Adrenal gland (tissue), 5 donors: ENCODE measurements around the gene XCR1.

ENCODE experiments used
- POLR2A ChIP-seq, 2 donors: fragments of 450-650 bp; IDR thresholded peaks; one replicate each; pipeline ENCODE4 v1.6.1; 2017; ENCODE audit warnings: antibody characterized with exemption in 2 of 2, mild to moderate bottlenecking in 2 of 2, moderate library complexity in 1 of 2
- TF ChIP-seq, protein P1 (sequence below), 6 experiments: fragments of 450-650 bp in 4 of 6; fragments of 200-600 bp in 2 of 6; sonication (generic) in 1 of 6; IDR thresholded peaks; 1 replicate in 5 of 6; 2 replicates in 1 of 6; pipeline versions ENCODE4 v1.5.1 to v1.8.0; 2016 to 2021; ENCODE audit warnings: antibody characterized with exemption in 6 of 6, mild to moderate bottlenecking in 2 of 6, moderate library complexity in 1 of 6
- donor health status: DM: no; HTN: no; CAD: no.

DNA sequence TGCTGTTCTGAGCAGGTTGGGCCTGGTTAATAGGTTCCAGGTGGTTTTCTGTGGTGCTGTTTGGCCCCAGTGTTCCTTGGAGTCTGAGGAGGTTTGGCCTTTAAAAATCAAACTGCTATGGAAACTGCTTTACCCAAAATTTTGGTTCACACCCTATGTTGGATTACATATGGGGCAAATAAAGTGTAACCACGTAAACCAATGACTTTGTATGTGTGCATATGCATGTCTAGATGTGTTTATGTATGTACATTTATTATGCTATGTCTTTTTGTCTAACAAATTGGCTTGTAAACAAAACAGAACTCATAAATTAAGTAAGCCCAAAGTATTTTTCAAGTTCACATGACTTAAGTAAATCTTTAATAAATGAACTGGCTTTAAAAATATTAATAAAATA is 8.9 kb upstream of the XCR1 start:
- TF ChIP-seq, protein P1, sequence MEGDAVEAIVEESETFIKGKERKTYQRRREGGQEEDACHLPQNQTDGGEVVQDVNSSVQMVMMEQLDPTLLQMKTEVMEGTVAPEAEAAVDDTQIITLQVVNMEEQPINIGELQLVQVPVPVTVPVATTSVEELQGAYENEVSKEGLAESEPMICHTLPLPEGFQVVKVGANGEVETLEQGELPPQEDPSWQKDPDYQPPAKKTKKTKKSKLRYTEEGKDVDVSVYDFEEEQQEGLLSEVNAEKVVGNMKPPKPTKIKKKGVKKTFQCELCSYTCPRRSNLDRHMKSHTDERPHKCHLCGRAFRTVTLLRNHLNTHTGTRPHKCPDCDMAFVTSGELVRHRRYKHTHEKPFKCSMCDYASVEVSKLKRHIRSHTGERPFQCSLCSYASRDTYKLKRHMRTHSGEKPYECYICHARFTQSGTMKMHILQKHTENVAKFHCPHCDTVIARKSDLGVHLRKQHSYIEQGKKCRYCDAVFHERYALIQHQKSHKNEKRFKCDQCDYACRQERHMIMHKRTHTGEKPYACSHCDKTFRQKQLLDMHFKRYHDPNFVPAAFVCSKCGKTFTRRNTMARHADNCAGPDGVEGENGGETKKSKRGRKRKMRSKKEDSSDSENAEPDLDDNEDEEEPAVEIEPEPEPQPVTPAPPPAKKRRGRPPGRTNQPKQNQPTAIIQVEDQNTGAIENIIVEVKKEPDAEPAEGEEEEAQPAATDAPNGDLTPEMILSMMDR (IDR thresholded peaks at IDR 0.05): no peak
- no peak for TF ChIP-seq POLR2A (IDR thresholded peaks at IDR 0.05)
